Epidermal melanocyte (primary cell): ENCODE measurements around the gene ALDH3A2.

Source experiments
- DNase-seq: peaks from one replicate; pipeline ENCODE4 v3.0.0; 2011; ENCODE audit warnings: low spot score; ENCODE audit not compliant: insufficient read length

The ALDH3A2 gene

DNA sequence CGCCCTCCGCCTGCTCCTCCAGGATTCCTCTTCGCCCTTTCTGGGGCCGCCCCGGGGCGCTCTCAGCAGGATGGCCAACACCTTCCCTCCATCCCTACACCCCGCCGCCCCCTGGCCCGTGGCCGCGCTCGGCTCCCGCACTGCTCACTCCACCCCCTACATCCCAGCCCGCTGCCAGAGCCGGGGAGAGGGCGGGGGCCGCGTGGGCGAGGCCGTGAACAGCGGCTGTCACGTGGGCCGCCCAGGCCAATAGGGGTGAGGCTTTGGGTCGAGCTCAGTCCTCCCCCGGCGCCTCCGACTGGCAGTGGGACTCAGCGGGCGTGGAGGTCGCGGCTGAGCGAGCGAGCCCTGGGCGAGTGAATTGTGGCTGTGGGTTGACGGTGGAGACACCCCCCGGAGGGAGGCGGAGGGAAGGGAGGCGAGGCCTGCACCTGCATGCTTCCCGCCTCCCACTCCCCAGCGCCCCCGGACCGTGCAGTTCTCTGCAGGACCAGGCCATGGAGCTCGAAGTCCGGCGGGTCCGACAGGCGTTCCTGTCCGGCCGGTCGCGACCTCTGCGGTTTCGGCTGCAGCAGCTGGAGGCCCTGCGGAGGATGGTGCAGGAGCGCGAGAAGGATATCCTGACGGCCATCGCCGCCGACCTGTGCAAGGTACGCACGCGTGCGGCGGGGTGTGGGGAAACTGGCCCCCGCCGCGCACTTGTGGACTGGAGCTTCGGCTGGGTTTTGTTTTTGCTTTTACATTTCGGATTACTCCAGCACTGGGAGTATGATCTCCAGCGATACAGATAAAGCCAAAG lies at the start of gene ALDH3A2:
Gene ALDH3A2, plus strand, starts transcription at position 277 of the 799 bp plus-strand sequence. Its CDS starts 221 bp downstream, at position 498.
- peak; percentile 96 for DNase-seq

DNA sequence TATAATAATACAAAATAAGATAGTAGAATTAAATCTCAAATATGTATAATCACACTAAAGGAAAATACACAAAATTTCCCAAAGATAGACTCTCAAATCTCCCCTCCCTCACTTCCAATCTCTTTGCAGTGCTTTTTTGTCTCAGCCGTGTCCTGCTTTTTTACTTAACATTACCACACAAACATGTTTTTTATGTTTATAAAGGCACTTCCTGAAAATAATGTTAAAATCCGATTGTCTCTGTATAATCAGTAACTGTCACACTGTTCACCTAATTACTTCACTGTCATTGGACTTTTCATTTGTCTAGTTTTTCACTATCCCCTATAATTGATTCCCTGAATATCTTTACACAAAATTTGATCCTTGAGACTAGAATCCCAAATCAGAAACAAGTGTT lies 38.2 kb upstream of the ALDH3A2 start:
- DNase-seq = no peak

DNA sequence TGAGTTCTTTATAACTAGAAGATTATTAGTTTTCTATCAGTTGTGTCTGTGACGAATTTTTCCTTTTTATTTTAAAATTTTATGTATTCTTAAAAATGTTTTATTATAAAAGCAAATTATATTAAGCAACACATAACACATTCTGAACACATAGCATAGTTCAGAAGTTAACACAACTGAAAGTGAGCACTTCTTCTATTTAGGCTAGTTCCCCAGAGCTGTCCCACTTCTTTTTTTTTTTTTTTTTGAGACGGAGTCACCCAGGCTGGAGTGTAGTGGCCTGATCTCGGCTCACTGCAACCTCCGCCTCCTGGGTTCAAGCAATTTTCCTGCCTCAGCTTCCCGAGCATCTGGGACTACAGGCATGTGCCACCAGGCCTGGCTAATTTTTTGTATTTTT lies 37.7 kb upstream of the ALDH3A2 start:
- DNase-seq = no peak

DNA sequence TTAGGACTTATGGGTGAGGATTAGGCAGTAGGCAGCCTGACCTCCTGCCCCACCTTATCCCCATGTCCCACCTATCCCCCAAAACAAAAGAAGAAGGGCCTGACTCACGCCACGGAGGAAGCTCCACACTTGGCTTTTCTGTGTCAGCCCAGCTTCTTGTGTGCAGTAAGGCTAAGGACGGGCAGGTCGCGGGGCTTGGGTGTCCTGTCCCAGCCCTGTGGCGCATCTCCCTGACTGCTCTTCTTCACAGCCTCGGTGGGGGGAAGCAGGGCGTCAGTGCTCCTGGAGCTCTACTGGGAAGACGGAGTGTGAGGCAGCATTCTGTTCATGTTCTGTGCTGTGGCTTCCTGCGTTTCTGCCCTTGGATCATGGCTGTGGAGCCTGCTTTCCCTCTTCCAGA lies 34.6 kb upstream of the ALDH3A2 start:
- no peak for DNase-seq

DNA sequence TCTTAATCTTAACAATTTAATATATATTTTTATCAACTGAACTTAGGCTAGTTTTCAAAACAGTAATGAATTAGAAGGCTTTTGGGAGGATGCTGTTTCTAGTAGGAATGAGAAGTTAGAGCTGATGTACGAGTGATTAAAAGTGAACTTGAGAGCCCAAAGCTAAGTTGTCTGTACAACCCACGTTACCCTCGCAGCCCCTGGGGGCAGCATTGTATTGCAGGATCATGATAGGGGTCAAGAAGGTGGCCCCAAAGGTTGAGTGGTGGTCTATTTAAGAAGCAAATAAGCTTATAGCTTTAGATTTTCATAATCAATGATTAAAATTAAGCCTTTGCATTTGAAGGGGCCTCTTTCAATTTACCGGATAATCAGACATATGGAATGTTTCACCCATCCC lies 33.7 kb upstream of the ALDH3A2 start:
- DNase-seq = no peak

DNA sequence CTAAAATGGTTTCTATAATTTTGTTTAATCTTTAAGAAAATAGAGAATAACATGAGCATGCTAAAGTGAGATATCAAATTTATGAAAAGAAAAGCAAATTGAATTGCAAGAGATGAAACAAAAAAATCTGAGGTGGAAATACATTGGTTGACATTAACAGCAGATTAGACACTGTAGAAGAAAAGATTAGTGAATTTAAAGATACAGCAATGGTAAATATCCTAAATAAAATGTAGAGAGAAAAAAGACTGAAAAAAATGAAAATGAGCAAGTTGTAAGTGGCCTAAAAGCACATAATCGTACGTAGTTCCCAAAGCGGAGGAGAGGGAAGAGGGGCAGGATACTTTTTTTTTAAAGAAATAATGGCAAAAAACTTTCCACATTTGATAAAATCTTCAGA lies 30.5 kb upstream of the ALDH3A2 start:
- DNase-seq = no peak

DNA sequence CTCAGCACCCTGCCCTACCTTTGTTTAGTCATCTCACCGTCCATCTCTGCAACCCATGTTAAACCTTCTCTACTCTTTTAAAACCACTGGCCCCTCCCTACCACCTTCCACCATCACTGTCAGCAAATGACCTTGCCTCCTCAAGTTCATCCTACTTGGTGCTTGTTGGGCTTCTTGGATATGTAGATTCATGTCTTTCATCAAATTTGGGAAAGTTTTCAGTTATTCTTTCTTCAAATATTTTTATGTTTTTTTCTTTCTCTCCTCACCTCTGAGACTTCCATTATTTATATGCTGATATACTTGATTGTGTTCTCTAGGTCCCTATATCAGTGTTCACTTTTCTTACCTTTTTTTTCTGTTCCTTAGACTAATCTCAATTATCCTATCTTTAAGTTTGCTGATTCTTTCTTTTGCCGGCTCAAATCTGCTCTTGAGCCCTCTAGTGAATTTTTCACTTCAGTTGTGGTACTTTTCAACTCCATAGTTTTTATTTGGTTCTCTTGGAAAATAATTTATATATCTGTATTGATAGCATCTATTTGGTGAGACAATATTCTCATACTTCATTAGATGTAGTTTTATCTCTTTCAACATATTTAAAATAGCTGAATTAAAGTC lies 28.7 kb upstream of the ALDH3A2 start:
- DNase-seq = no peak

DNA sequence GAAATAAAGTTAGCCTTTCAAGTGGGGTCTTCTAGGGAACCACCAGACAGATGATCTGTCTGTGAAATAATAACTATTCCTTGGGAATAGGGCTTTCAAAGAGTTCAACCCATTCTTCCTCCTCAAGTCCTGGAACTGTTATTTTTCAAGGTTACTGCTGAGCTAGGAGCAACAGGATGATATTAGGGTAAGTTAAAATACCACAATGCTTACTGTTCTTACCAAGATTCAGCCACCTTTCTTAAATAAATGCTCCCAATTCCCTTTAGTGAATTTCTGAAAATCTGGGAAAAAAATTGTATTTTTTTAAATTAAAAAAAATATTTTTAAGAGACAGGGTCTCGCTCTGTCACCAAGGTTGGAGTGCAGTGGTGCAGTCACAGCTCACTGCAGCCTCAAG lies 26.9 kb upstream of the ALDH3A2 start:
- no peak for DNase-seq

DNA sequence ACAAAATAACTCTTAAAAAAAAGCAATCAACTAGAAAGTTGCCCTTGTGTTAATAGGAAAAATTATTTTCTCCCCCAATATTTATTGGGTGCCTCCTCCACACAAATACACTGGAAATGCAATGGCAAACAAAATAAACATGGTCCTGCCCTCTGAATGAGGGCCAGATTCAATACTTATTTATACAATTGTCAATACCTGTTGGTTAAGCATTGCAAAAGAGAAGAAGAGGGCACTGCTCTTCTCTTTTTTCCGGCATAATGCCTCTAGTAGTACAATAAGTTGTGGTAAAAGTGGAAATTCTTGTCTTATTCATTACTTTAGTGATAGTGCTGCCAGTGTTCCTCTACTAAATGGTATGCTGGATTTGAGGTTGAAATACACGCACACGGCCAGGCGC lies 22.5 kb upstream of the ALDH3A2 start:
- DNase-seq = no peak

DNA sequence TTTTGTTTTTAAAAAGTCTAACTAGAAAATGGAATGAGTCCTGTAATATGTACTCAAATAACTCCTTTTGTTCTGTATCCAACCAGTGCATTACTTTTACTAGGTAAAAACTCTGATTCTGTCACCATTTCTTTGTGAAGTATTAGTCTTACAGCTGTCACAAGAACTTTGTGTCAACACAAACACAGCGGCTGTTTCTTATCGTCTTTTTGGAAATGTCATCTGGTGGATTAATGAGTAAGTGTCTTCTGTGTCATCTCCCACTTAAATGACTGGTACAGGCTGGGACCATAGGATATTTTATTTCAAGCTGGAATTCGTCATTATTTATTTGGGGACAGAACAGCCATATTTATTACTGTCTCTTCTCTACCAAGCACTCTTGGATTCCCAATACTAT lies 19.1 kb upstream of the ALDH3A2 start:
- no peak for DNase-seq

DNA sequence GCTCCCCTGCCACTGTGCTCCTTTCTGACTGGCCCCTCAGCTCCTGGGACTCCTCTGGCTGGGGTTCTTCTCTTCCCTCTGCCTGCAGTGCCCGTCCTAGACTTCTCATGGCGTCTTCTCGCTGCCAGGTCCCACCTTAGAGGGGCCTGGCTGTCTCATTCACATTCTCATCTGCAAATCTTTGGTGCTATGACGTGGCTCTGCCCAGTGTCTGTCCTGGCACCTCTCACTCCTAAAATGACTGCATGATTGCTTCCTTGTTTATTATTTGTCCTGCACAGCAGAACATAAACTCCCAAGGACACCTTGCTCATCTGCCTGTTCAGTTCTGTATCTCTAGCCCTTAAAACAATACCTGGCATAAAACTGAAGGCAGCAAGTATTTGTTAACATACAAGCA lies 18.5 kb upstream of the ALDH3A2 start:
- DNase-seq = no peak

DNA sequence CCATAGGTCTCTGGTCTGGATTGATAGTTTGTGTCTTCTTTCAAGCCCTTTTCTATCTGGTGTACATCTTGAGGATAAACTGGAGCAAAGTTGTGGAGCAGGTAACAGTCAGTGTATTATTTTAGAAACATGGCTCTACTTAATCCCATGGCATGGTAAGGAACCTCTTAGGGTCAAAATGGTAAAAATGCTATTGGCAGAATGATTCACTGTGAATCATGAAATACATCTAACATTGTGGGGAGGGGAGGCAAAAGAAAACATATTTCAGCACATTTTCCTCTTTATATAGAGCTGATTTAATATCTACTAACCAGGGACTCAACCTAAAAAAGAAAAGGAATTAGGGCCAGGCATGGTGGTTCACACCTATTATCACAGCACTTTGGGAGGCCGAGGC lies 17.9 kb upstream of the ALDH3A2 start:
- DNase-seq = no peak

DNA sequence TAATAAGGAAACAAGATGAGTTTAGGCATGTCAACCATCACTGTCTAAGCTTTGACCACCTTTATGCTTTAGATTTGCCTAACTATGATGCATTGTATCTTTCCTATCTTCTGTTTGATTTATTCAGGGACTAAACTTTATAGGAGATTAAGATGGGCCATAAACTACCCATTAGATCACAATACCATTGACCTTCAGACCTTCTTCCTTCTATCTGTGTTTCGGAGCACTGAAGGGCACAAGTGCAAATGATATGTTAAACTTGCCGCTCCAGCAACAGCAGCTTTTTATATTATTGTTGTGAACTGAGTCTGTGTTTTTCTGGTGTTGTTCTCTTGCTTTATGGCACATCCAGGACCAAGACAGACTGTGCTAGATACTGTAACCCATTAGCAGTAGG lies 16.6 kb upstream of the ALDH3A2 start:
- DNase-seq = no peak

DNA sequence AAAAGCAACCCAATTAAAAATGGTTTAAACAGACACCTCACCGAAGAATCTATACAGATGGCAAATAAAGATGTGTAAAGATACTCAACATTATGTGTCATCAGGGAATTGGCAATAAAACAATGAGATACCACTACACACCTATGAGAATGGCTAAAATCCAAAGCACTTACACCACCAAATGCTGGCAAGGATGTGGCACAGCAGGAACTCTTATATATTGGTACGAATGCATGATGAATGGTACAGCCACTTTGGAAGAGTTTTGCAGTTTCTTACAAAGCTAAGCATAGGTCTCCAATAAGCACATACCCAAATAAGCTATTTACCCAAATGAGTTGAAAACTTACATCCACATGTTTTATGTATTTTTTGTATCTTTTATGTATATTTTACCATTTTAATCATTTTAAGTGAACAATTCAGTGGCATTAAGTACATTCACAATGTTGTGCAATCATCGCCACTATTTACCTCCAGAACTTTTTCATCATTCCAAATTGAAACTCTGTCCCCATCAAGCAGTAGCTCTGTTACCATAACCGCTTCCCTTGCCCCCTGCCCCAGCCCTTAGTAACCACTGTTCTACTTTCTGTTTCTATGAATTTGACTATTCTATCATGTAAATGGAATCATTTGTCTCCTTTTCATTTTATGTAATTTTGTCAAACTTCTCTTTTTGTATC lies 6.7 kb upstream of the ALDH3A2 start:
- DNase-seq = no peak

DNA sequence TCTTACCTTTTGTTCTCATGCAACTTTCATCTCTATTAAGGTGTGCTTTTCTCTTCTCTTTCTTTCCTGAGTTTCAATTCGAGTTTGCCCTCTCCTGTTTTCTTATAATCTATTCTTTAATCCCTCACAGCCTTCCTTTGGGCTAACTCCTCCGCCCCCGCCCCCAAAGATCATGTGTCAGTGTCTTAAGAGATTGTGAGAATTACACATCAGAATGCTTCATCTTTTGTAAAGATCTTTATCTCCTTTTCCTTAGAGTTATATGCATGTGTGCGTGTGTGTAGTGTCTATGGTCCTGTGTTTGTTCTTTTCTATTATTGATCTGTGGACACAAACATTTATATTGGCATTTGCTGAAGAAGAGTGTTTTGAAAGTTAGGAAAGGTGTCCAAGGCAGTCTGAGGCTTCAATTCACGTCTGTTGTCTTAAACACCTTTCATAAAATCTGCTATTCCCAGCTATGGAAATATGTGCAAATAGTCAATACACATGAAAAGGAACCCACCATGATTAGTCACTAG lies 6.1 kb upstream of the ALDH3A2 start:
- DNase-seq = no peak

DNA sequence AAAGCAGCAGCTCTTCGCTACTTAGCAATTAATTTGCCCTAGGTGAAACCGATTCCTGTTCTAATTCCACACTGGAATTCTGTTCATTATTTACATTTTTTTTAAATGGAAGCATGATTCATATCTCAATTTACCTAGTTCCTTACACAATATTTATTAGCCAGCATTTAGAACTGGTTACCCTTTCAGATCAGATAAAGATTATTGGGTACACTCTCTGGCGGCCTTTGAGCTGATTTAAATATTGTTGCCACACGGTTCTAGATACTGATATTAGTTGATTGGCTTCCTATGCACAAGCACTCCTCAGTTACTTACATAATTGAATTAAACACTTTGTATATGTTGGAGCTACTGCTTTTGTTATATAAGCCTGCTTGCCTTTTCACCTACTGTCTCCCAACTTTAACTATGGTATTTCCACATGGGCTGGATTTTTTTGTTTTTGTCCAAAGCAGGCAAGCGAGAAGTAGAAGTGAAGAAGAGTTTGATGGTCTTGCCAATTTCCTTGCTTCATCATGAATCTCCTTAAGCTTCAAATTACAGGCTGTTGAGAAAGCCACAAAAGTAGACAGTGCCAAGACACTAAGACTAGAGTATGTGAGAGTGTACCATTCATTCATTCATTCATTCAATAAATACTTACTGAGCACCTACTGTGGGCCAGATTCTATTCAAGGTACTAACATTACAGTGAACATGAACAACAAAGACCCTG lies 3.9 kb upstream of the ALDH3A2 start:
- DNase-seq = no peak

DNA sequence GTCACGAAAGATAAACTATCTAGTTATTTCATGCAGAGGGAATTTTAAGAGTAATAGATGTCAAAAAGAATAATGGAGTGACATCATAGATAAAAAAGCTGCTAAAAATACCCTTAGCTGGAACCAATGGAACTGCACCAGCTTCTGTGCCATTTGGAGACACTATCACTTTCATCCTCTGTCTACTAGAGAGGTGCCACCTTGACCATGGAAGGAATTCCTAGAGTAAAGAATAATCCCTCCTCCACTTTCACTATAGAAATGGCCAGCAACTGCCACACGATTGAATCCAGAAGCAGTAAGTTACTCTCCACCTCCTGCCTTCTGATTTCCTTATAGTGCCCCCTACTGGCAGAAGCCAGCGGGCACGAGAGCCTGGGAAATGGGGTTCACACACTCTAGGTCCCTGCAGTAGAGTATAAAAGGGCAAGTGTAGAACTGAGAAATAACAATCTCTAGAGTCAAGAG lies 2.8 kb upstream of the ALDH3A2 start:
- no peak for DNase-seq

DNA sequence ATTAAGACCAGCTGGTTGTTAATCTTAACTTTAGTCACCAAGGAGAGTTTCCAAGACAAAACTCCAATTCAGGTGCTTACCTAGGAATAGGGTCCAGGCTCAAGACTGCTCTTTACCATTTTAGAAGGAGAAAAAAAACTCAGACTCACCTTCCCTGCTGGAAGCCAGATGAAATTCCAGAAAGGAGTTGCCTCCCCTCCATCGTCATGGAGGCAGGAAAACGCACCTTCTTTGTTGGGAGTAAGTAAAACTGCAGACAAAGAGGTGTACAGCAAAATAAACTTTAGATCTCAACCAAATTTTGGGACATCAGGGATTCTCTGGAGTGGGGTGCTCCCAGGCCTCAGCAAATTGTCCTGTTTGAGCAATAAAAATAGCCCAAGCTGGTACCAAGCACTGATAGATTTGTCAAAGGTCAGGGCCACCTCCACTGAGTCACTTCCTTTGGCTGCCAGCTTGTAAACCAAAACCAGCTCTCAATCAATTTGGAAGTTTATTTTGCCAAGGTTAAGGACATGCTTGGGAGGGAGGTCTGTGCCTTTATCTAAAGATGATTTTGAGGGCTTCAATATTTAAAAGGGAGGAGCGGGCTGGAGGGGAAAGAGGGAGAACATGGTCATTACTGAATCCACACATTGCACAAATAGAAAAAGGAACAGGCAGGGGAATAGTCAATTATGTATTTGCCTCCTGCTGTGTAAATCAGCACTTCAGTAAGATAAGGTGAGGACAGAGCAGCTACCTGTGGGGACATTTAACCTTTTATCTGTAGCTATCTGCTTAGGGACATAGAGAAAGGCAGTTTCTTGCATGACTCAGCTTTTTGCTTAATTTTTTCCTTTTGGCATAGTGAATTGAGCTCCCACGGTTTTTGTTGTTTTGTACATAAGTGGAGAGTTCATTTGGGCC lies 1.5 kb upstream of the ALDH3A2 start:
- DNase-seq = no peak

DNA sequence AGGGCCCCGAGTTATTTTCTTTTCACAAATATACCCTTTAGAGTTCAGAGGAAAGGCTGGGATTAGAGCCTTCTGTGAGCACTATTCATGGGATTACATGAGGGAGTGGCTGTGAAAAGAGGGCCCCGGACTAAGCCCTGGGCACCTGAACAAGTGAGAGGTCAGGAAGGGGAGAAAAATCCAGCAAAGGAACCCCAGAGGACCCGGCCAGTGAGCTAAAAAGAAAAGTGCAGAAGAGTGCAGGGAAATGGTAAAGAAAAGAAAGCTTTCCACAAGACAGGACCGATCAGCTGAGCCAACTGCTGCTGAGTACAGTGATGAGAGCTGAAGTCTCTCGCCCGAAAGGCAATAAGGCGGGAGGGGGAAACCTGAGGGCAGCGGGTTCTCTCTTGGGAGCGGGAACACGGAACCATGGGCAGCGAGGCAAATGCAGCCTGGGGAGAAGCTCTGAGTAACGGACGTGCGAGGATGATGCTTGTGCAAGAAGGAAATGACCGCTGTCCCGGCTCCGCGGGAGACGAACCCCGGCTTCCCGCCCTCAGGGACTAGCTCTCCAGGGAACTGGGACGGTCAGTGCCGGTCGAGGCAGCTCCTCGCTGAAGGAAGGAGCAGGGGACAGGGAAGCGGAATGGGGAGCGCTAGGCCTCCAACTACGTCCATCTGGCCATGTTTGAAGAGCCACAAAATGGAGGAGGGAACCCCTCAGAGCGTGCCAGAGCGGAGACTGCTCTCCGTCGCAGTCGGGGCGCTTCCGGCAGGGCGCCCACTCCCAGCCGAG lies 665 bp upstream of the ALDH3A2 start:
- DNase-seq = peak; percentile 43

DNA sequence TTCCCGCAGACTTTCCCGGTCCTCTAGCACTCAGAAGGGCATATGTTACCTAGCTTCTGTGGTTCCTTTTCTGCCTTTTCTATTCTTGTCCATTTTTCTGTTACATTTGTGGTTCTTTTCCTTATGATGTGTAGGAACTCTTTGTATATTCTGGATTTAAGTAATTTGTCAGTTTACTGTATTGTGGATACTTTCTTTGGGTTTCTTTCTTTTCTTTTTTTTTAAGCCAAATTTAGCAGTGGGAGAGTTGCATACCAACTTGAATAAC lies 657 bp downstream of the ALDH3A2 start:
- DNase-seq = no peak
